ENCODE results near the gene SUMF1. TPM values are rescaled to one million over a fixed set of nuclear protein-coding genes. Genes with fewer than 3 reads are reported as not detected.

SUMF1 gene
- polyA plus RNA-seq, 1 donor = 29.3 TPM

- 20% methylated on average over 2 of the region's 4 CpGs for WGBS (ENCODE audit: insufficient coverage, low lambda C conversion rate)
Measured at GRCh38 chr3:4406746-4407568, 60.1 kb downstream of the SUMF1 start.

DNA sequence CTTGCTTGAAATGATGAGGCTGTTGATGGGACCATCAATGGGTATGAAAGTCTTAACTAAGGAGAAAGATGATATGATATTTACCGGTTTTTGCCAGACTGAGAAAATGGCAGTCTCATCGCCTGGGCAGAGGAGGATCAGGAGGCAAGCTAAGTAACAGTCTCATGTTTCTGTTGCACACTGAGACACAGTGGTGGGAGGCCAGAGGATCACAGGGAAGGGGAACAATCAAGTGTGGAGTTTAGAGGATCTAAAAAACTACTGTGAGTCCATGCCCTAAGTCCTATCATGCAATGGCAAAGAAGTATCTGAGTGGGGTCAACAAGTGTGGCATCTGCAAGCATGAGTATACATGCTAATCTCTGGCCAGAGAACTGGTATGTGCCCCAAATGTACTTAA lies 62.2 kb downstream of the SUMF1 start:
- H3K4me1 ChIP-seq (ENCODE audit: control insufficient read depth, insufficient read depth, low read length) = peaks cover 6% of the 10 kb centered on the region
- H3K4me3 ChIP-seq (ENCODE audit: low read length) = no peak overlapping the region
- H3K9me3 ChIP-seq (ENCODE audit: control insufficient read depth, low read depth, low read length) = no peaks in the 10 kb centered on the region
- no peak for DNase-seq
- H3K27me3 ChIP-seq (ENCODE audit: control insufficient read depth, insufficient read depth, low read length) = no peaks in the 10 kb centered on the region
- no peak overlapping the region for H3K27ac ChIP-seq (ENCODE audit: low read length)
- peaks cover 19% of the 10 kb centered on the region for H3K36me3 ChIP-seq (ENCODE audit: control insufficient read depth, insufficient read depth, low read length)
- no CpG with 5 or more reads among the region's 2 CpGs for WGBS (ENCODE audit: insufficient coverage, low lambda C conversion rate)

More at GRCh38 chr3:4406746-4407568, 60.1 kb downstream of the SUMF1 start:
- H3K27me3 ChIP-seq (ENCODE audit: control insufficient read depth, insufficient read depth, low read length) = no peaks in the 10 kb centered on the region
- peak; percentile 36 to 73 for DNase-seq
- H3K27ac ChIP-seq (ENCODE audit: low read length) = peak overlapping the region; percentile 46
- peaks cover 6% of the 10 kb centered on the region for H3K4me1 ChIP-seq (ENCODE audit: control insufficient read depth, insufficient read depth, low read length)
- H3K9me3 ChIP-seq (ENCODE audit: control insufficient read depth, low read depth, low read length) = no peaks in the 10 kb centered on the region
- peaks cover 26% of the 10 kb centered on the region for H3K36me3 ChIP-seq (ENCODE audit: control insufficient read depth, insufficient read depth, low read length)
- no peak overlapping the region for H3K4me3 ChIP-seq (ENCODE audit: low read length)

GRCh38 chr3:4401441-4401840 lies 65.6 kb downstream of the SUMF1 start:
- peaks cover 11% of the 10 kb centered on the region for H3K36me3 ChIP-seq (ENCODE audit: control insufficient read depth, insufficient read depth, low read length)
- no peaks in the 10 kb centered on the region for H3K27me3 ChIP-seq (ENCODE audit: control insufficient read depth, insufficient read depth, low read length)
- WGBS (ENCODE audit: insufficient coverage, low lambda C conversion rate) = 100% methylated on average over 1 of the region's 4 CpGs
- no peaks in the 10 kb centered on the region for H3K9me3 ChIP-seq (ENCODE audit: control insufficient read depth, low read depth, low read length)
- peaks cover 15% of the 10 kb centered on the region for H3K4me1 ChIP-seq (ENCODE audit: control insufficient read depth, insufficient read depth, low read length)
- no peak overlapping the region for H3K4me3 ChIP-seq (ENCODE audit: low read length)
- DNase-seq = no peak
- H3K27ac ChIP-seq (ENCODE audit: low read length) = no peak overlapping the region

DNA sequence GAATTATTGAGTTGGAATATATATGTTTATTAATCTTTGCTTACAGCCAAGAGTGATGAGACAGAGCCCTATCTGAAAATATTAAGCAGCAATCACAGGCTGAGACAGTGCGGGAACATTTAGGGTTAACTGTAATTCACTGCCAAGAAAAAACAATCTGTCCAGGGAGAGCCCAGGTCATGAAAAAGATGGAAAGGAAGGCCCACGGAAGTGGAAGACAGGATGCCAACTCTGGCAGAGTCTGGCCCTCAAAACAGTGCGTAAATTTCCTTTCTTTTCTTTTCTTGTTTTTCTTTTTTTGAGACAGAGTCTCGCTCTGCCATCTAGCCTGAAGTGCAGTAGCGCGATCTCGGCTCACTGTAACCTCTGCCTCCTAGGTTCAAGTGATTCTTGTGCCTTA lies 67.6 kb downstream of the SUMF1 start:
- peaks cover 33% of the 10 kb centered on the region for H3K4me1 ChIP-seq (ENCODE audit: control insufficient read depth, insufficient read depth, low read length)
- peaks cover 9% of the 10 kb centered on the region for H3K36me3 ChIP-seq (ENCODE audit: control insufficient read depth, insufficient read depth, low read length)
- H3K27ac ChIP-seq (ENCODE audit: low read length) = no peak overlapping the region
- H3K27me3 ChIP-seq (ENCODE audit: control insufficient read depth, insufficient read depth, low read length) = no peaks in the 10 kb centered on the region
- whole genome bisulfite sequencing (ENCODE audit: insufficient coverage, low lambda C conversion rate) = 80% methylated on average over 1 of the region's 7 CpGs
- no peak for DNase-seq
- H3K4me3 ChIP-seq (ENCODE audit: low read length) = no peak overlapping the region
- no peaks in the 10 kb centered on the region for H3K9me3 ChIP-seq (ENCODE audit: control insufficient read depth, low read depth, low read length)

GRCh38 chr3:4398941-4399245 lies 68.2 kb downstream of the SUMF1 start:
- DNase-seq = no peak
- 67% methylated on average over 1 of the region's 7 CpGs for WGBS (ENCODE audit: insufficient coverage, low lambda C conversion rate)
- H3K27ac ChIP-seq (ENCODE audit: low read length) = no peak overlapping the region

DNA sequence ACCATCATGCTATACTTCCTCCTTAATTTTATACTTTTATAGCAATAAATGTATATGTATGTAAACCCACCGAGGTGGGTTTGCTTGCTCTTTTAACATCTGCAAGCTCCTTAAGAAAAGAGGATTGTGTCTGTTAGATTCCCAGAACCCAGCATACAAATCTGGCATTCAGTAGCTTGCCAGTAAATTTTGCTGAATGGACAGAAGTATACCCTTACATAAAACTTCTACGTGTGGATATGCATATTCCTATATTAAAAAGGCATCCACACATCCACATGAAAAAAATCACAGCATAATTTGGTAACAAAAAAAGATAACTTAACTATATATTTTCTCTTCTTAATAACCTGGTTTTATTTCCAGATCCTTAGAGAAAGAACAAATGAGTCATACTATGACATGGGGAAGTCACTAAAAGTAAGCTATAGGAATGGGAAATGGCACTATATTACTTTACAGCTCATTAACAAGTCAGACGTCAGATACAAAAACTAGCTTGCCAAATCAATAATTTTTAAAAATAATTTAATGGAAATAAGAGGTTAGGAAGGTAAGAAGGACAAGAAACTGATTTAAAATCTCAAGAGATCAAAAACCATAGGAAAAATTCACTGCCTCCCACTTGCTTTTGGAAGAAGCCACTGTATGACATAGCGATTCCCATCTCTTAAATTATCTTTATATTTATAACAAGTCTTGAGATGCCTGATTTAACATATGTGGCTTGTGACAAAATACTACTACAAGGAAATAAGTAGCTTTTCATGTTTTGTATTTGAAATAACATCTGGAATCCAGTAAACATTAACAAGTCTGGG lies 68.7 kb downstream of the SUMF1 start:
- no peak for DNase-seq
- Histone ChIP-seq H3K9me3 (ENCODE audit: control insufficient read depth, low read depth, low read length) (no peaks in the 10 kb centered on the region), H3K36me3 (ENCODE audit: control insufficient read depth, insufficient read depth, low read length) (peaks cover 4% of the 10 kb centered on the region), H3K27ac (ENCODE audit: low read length) (no peak overlapping the region), H3K4me3 (ENCODE audit: low read length) (no peak overlapping the region), H3K27me3 (ENCODE audit: control insufficient read depth, insufficient read depth, low read length) (no peaks in the 10 kb centered on the region), H3K4me1 (ENCODE audit: control insufficient read depth, insufficient read depth, low read length) (peaks cover 34% of the 10 kb centered on the region)
- WGBS (ENCODE audit: insufficient coverage, low lambda C conversion rate) = 57% methylated on average over 1 of the region's 4 CpGs

More at GRCh38 chr3:4398941-4399245, 68.2 kb downstream of the SUMF1 start:
- Histone ChIP-seq H3K4me1 (ENCODE audit: control insufficient read depth, insufficient read depth, low read length) (peaks cover 34% of the 10 kb centered on the region), H3K27me3 (ENCODE audit: control insufficient read depth, insufficient read depth, low read length) (no peaks in the 10 kb centered on the region), H3K4me3 (ENCODE audit: low read length) (no peak overlapping the region), H3K36me3 (ENCODE audit: control insufficient read depth, insufficient read depth, low read length) (peaks cover 9% of the 10 kb centered on the region), H3K9me3 (ENCODE audit: control insufficient read depth, low read depth, low read length) (no peaks in the 10 kb centered on the region)

GRCh38 chr3:4397466-4397865 lies 69.6 kb downstream of the SUMF1 start:
- H3K27me3 ChIP-seq (ENCODE audit: control insufficient read depth, insufficient read depth, low read length) = no peaks in the 10 kb centered on the region
- no peak overlapping the region for H3K27ac ChIP-seq (ENCODE audit: low read length)
- peaks cover 3% of the 10 kb centered on the region for H3K36me3 ChIP-seq (ENCODE audit: control insufficient read depth, insufficient read depth, low read length)
- no peaks in the 10 kb centered on the region for H3K9me3 ChIP-seq (ENCODE audit: control insufficient read depth, low read depth, low read length)
- WGBS (ENCODE audit: insufficient coverage, low lambda C conversion rate) = no CpG with 5 or more reads among the region's 1 CpG
- H3K4me3 ChIP-seq (ENCODE audit: low read length) = no peak overlapping the region
- peaks cover 34% of the 10 kb centered on the region for H3K4me1 ChIP-seq (ENCODE audit: control insufficient read depth, insufficient read depth, low read length)
- DNase-seq = no peak

DNA sequence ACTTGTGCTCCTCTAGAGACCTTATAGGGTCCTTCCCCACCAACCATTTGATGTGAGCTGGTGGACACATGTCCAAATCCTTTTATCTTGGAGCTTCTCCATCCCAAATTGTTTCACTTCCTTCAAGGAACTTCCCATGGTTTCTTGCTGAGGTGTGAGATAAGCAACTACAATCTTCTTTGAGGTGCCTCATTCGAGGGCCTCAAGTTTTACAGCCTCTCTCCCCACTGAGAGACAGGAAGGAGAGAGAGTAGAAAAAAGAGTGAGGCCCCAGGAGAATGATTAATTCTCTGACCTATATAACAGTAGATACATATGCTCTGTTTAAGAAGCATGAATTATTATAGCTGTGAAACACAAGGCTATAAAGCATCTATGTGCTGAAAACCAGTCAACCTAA lies 70.5 kb downstream of the SUMF1 start:
- WGBS (ENCODE audit: insufficient coverage, low lambda C conversion rate) = no CpG with 5 or more reads among the region's 1 CpG
- H3K36me3 ChIP-seq (ENCODE audit: control insufficient read depth, insufficient read depth, low read length) = no peaks in the 10 kb centered on the region
- no peak overlapping the region for H3K4me3 ChIP-seq (ENCODE audit: low read length)
- H3K27me3 ChIP-seq (ENCODE audit: control insufficient read depth, insufficient read depth, low read length) = no peaks in the 10 kb centered on the region
- H3K9me3 ChIP-seq (ENCODE audit: control insufficient read depth, low read depth, low read length) = no peaks in the 10 kb centered on the region
- H3K4me1 ChIP-seq (ENCODE audit: control insufficient read depth, insufficient read depth, low read length) = peaks cover 34% of the 10 kb centered on the region
- H3K27ac ChIP-seq (ENCODE audit: low read length) = peak overlapping the region; percentile 21
- peak; percentile 50 to 69 for DNase-seq

DNA sequence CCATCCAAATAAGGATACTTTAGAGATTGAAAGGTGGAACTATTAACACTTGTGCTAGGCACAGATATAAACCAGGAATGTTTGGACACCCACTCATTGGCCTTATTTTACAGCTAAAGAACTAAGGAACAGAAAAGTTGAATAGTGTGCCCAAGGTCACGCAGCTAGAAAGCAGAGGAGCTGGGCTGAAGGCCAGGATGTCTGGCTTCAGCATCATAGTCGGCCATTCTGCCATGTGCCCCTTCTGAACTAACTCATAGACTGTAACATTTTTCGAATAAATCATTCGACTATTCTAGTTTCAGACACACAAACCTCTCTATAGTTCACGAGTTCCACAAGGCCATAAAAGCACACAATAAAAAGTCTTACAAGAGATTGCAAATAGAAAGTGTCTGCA lies 71.1 kb downstream of the SUMF1 start:
- DNase-seq = no peak
- H3K9me3 ChIP-seq (ENCODE audit: control insufficient read depth, low read depth, low read length) = no peaks in the 10 kb centered on the region
- no peak overlapping the region for H3K4me3 ChIP-seq (ENCODE audit: low read length)
- H3K36me3 ChIP-seq (ENCODE audit: control insufficient read depth, insufficient read depth, low read length) = no peaks in the 10 kb centered on the region
- H3K27me3 ChIP-seq (ENCODE audit: control insufficient read depth, insufficient read depth, low read length) = no peaks in the 10 kb centered on the region
- H3K4me1 ChIP-seq (ENCODE audit: control insufficient read depth, insufficient read depth, low read length) = peaks cover 34% of the 10 kb centered on the region
- peak overlapping the region; percentile 21 for H3K27ac ChIP-seq (ENCODE audit: low read length)
- WGBS (ENCODE audit: insufficient coverage, low lambda C conversion rate) = 80% methylated on average over 1 of the region's 5 CpGs

GRCh38 chr3:4395448-4395847 lies 71.6 kb downstream of the SUMF1 start:
- 85% methylated on average over 6 of the region's 6 CpGs for WGBS (ENCODE audit: insufficient coverage, low lambda C conversion rate)
- no peaks in the 10 kb centered on the region for H3K36me3 ChIP-seq (ENCODE audit: control insufficient read depth, insufficient read depth, low read length)
- no peak overlapping the region for H3K27ac ChIP-seq (ENCODE audit: low read length)
- no peaks in the 10 kb centered on the region for H3K27me3 ChIP-seq (ENCODE audit: control insufficient read depth, insufficient read depth, low read length)
- no peaks in the 10 kb centered on the region for H3K9me3 ChIP-seq (ENCODE audit: control insufficient read depth, low read depth, low read length)
- H3K4me1 ChIP-seq (ENCODE audit: control insufficient read depth, insufficient read depth, low read length) = peaks cover 34% of the 10 kb centered on the region
- DNase-seq = no peak
- no peak overlapping the region for H3K4me3 ChIP-seq (ENCODE audit: low read length)

All from large intestine (tissue), 3 donors.